Mesangial cell (primary cell): ENCODE measurements around the gene CDK6. TPM values are rescaled to one million over a fixed set of nuclear protein-coding genes. Genes with fewer than 3 reads are reported as not detected.

Experiments
- total RNA-seq: library from RNA; depleted of rRNA; stranded (reverse); fragments of >200 nt; gene quantifications from 2 replicates; pipeline ENCODE4 v1.2.3, GENCODE V29; 2015

The CDK6 gene
- total RNA-seq = 72.3 and 83.9 TPM in 2 replicates

GRCh38 chr7:92836489-92836999 lies at the start of gene CDK6:
CDK6 (minus strand) TSS chr7:92836573; CDS start chr7:92833323, 3,250 bp downstream.

Other genes starting within 250 kb of the CDK6 start
- gene FAM133B, start 246.2 kb downstream of the CDK6 start, total RNA-seq = 5.1 and 6.7 TPM in 2 replicates